Neuron (in vitro differentiated cells): ENCODE measurements around the gene GLP1R.
"Not testable (repeated sequence)": the region's sequence is repeated elsewhere in the genome, so short reads cannot be mapped to it uniquely, and the experiment has no call there.

ENCODE experiments used
- H2AFZ ChIP-seq: one replicate; pipeline ENCODE4 v1.6.1; 2013; ENCODE audit warnings: low read depth, mild to moderate bottlenecking, inconsistent platforms, low read length, moderate library complexity
- H3K27me3 ChIP-seq: one replicate; pipeline ENCODE4 v1.6.1; 2013; ENCODE audit warnings: low read length; ENCODE audit not compliant: insufficient read depth
- H3K36me3 ChIP-seq: one replicate; pipeline ENCODE4 v1.6.1; 2013; ENCODE audit warnings: low read length; ENCODE audit not compliant: insufficient read depth
- H3K4me1 ChIP-seq: one replicate; pipeline ENCODE4 v1.6.1; 2013; ENCODE audit warnings: low read length; ENCODE audit not compliant: insufficient read depth
- H3K4me3 ChIP-seq: 2 replicates; pipeline ENCODE4 v1.5.1; 2013; ENCODE audit warnings: mild to moderate bottlenecking, low read length, moderate library complexity
- H3K9me3 ChIP-seq: one replicate; pipeline ENCODE4 v1.6.1; 2013; ENCODE audit warnings: low read length

The GLP1R gene

DNA sequence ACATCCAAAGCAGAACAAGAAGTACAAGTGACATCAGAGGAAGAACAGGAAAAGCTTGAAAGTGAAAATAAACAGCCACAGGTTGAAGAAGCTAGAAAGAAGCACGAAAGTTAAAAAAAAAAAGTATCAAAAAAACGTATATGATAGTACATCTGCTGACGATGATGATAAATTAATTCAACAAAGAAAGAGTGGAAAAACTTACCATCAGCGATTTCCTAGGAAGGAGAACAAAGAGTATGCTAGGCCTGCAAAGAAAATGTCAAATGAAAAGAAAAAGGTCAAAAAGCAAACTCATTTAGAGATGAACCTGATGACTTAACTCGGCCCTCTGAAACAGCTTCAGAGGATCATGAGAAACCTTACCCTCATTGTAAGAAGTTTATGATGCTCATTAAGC, 62.7 kb downstream of the GLP1R start:
- peaks cover 16% of the 10 kb centered on the region for H3K4me1 ChIP-seq
- no peak overlapping the region for H2AFZ ChIP-seq
- peaks cover 6% of the 10 kb centered on the region for H3K36me3 ChIP-seq
- no peak overlapping the region for H3K4me3 ChIP-seq
- H3K9me3 ChIP-seq, result no peaks in the 10 kb centered on the region
- H3K27me3 ChIP-seq, result peaks cover 2% of the 10 kb centered on the region

DNA sequence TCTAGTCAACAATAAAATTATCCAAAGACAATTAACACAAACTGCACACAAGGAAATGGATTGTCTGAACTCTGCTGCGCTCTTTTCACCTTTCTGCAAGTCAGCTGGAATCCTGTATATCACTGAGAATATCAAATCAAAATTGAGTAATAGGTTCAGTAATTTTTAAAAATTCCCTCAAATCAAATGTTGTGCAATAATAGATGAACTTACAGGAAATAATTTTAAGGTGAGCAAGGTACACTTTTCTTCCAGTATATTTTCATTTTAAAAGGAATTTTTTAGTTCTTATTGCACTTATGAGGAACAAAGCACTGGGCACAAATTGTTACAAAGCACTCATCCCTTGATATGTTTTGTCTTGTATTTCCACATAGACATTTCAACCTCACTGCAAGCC, 65.2 kb downstream of the GLP1R start:
- Histone ChIP-seq H3K4me3 (peak overlapping the region; percentile 84), H3K9me3 (no peaks in the 10 kb centered on the region), H3K36me3 (peaks cover 1% of the 10 kb centered on the region), H2AFZ (peak overlapping the region; percentile 96), H3K27me3 (peaks cover 2% of the 10 kb centered on the region), H3K4me1 (peaks cover 16% of the 10 kb centered on the region)

DNA sequence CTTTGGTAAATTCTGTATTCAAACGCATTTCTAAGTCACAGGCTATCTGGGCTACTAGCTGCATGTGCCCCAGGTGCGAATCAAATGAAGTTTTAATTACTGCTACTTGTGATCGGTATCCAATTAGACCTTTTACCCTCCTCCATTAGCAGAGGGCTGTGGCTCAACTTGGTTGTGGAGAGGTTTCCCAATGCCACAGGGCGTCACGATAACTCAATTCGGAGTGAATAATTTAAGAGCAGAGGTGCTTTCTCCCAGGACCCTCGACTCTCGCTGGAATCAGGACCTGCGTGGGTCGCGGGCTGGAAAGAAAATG, 65.8 kb downstream of the GLP1R start:
- H3K36me3 ChIP-seq, result no peaks in the 10 kb centered on the region
- no peaks in the 10 kb centered on the region for H3K9me3 ChIP-seq
- H3K4me1 ChIP-seq, result peaks cover 16% of the 10 kb centered on the region
- H3K4me3 ChIP-seq, result peak overlapping the region; percentile 84
- H2AFZ ChIP-seq, result peak overlapping the region; percentile 96
- peaks cover 2% of the 10 kb centered on the region for H3K27me3 ChIP-seq

DNA sequence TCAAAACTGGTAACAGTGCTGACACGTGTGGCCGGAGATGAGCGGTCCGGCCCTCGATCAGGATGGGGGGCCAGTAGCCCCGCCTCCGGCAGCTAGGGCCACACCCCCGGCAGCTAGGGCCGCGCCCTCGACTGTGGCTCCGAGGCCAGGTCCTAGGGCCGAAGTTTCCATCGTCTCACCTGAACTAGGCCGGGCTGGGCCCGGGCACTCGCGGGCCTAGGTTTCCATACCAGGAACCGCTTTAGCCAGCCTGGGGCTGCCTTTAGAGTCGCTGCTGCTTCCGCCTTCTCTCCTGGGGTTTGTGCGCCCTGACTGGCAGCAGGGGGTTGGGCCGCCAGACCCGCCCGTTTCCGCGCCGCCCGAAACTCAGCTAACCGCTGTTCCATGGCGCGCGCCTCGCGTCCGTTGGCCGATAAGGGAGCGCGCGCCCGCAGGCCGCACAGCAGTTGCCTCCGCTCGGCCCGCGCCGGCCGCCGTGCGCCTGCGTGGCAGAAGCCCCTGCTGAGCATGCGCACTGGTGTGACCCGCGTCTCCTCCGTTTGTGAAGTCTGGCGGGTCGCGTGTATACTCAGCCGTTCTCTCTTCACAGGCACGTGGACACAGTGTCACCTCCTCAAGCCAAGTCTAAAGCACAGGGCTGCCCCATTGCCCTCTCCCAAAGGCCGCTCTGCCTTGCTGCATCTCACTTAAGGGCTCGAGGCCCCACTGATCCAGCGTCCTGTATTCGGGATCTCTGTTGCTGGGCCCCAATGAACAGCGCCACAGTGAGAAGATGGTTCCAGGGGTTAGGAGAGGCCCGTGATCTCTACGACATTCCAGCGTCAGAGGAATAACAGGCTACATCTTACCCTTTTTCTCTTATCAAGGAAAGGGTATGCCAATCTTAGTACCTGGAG, 66.4 kb downstream of the GLP1R start, which contains the start of gene SAYSD1:
Gene SAYSD1, minus strand, starts transcription at position 483 of the 896 bp plus-strand sequence. Its CDS starts 97 bp downstream, at position 386.
- Histone ChIP-seq H3K27me3 (peaks cover 2% of the 10 kb centered on the region), H3K9me3 (no peaks in the 10 kb centered on the region), H3K4me1 (peaks cover 16% of the 10 kb centered on the region), H3K36me3 (no peaks in the 10 kb centered on the region), H2AFZ (peak within 1 kb of the TSS; percentile 96), H3K4me3 (peak within 1 kb of the TSS; percentile 84)

DNA sequence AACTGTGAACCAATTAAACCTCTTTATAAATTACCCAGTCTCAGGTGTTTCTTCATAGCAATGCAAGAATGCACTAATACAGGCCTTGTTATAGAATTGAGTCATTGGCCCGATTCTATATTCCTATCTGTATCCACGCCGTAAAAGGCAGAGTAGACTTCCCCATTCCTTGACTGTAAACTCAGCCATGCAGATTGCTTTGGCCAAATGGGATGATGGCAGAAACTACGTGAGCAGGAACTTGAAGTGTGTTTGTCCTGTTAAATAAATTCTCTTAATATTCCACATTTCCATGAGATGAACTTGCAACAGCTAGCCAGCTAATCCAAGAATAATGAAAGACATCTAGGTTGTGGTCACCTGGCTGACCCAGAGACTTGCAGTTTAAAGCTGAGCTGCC, 70.3 kb downstream of the GLP1R start:
- no peaks in the 10 kb centered on the region for H3K36me3 ChIP-seq
- H3K4me1 ChIP-seq, result peaks cover 9% of the 10 kb centered on the region
- no peak overlapping the region for H3K4me3 ChIP-seq
- H2AFZ ChIP-seq, result no peak overlapping the region
- no peaks in the 10 kb centered on the region for H3K9me3 ChIP-seq
- peaks cover 14% of the 10 kb centered on the region for H3K27me3 ChIP-seq

DNA sequence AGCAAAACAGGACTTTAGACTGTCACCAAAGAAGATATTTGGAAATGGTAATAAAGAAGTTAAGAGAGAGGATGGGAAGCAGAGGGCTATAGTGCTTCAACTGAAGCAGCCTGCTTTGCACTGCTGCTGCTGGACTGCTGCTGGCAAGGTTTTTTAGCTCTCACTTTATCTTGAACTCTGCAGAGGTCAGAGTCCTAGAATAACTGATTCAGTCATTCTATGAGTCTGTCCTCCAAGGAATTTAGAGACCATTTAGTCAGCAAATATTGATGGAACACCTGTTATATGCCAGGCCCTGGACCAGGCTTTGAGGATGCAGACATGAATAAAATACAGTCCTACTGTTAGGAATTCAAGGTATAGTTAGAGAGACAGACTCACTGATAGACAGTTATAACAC, 75.5 kb downstream of the GLP1R start:
- no peak overlapping the region for H3K4me3 ChIP-seq
- H3K27me3 ChIP-seq, result peaks cover 12% of the 10 kb centered on the region
- H3K4me1 ChIP-seq, result no peaks in the 10 kb centered on the region
- H3K36me3 ChIP-seq, result no peaks in the 10 kb centered on the region
- no peaks in the 10 kb centered on the region for H3K9me3 ChIP-seq
- no peak overlapping the region for H2AFZ ChIP-seq

DNA sequence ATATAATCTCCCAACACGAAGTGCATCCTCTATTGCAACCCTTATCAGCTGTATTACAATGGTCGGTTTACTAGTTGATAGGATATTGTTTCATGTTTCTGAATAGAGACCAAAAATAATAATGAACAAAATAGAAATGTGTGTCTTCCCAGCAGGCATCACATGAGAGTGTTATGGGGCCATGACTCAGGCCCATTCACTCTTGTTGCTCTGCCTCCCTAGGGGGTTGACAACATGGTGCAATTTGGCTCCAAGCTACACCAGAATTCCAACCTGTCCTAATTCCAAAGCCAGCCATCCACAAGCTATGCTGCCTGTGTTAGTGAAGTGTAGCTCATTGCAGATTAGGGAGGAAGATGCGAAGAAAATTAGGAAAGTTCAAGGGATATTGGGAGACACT, 79.5 kb downstream of the GLP1R start:
- H3K4me3 ChIP-seq, result no peak overlapping the region
- H2AFZ ChIP-seq, result no peak overlapping the region
- no peaks in the 10 kb centered on the region for H3K36me3 ChIP-seq
- H3K27me3 ChIP-seq, result no peaks in the 10 kb centered on the region
- H3K4me1 ChIP-seq, result no peaks in the 10 kb centered on the region
- H3K9me3 ChIP-seq, result no peaks in the 10 kb centered on the region

DNA sequence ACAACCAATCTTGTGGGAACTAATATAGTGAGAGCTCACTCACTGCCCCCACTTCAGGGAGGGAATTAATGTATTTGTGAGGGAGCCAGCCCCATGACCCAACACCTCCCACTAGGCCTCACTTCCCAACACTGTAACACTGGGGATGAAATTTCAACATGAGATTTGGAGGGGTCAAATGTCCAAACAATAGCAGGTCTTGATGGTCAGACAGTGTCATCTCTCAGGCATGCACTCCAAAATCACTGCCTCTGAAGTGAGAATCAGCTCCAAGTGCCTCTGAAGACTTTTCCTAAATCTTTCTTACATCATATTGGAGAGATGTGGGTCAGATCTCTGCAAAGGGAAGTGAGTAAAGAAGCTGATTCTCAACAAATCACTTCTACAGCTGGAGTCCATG, 80.3 kb downstream of the GLP1R start:
- H3K9me3 ChIP-seq, result no peaks in the 10 kb centered on the region
- H3K4me1 ChIP-seq, result no peaks in the 10 kb centered on the region
- no peak overlapping the region for H3K4me3 ChIP-seq
- H3K36me3 ChIP-seq, result no peaks in the 10 kb centered on the region
- H2AFZ ChIP-seq, result no peak overlapping the region
- no peaks in the 10 kb centered on the region for H3K27me3 ChIP-seq

DNA sequence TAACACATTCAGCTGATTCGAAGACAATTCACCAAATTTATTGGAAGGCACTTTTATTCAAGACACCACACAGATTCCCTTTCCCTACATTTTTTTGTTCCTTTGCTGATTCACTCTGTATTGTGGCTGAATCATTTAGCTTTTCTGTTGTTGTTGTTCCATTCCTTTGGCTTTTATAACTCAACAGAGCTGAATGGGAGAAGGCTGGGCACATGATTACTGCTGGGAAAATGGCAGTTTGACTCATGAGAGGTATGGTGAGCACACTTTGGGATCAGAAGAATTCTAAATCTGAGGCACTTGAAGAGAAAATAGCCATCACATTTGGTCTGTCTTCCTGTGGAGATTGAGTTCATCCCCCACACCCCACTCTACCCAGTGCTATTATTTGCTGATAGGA, 82.1 kb downstream of the GLP1R start:
- Histone ChIP-seq H3K36me3 (no peaks in the 10 kb centered on the region), H2AFZ (no peak overlapping the region), H3K27me3 (no peaks in the 10 kb centered on the region), H3K4me1 (no peaks in the 10 kb centered on the region), H3K4me3 (no peak overlapping the region), H3K9me3 (no peaks in the 10 kb centered on the region)

DNA sequence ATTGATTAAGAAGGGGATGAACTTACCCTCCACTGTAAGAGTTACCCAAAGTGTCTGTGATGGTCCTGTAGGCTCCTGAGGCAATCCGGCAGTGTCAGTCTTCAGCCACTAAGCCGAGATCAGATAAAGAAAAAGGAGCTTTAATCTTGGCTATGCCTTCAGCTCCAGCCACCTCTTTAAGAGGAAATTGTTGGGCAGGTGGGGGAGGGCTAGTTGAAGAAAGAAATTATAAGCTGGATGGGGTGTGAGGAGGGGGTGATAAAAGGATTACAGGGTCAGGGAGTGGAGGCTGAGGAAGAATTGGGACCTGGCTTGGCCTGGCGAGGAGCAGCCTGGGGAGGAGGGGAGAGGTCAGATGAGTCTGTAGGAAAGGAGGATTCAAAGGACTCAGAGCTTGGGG, 86.2 kb downstream of the GLP1R start:
- H2AFZ ChIP-seq, H3K36me3 ChIP-seq, H3K27me3 ChIP-seq, H3K4me1 ChIP-seq, H3K9me3 ChIP-seq, H3K4me3 ChIP-seq: not testable (repeated sequence)

DNA sequence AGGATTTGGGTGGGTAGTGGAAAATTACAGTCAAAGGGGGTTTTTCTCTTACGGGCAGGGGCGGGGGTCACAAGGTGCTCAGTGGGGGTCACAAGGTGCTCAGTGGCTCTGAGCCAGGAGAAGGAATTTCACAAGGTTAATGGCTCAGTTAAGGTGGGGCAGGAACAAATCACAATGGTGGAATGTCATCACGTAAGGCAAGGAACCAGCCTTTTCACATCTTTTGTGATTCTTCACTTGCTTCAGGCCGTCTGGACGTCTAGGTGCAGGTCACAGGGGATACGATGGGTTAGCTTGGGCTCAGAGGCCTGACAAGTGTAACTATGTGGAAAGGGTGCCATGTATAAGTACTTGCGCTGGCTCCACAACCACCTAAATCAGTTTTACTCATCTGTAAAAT, 87.6 kb downstream of the GLP1R start:
- not testable (repeated sequence) for H3K27me3 ChIP-seq, H3K9me3 ChIP-seq, H2AFZ ChIP-seq, H3K4me3 ChIP-seq, H3K36me3 ChIP-seq, H3K4me1 ChIP-seq

DNA sequence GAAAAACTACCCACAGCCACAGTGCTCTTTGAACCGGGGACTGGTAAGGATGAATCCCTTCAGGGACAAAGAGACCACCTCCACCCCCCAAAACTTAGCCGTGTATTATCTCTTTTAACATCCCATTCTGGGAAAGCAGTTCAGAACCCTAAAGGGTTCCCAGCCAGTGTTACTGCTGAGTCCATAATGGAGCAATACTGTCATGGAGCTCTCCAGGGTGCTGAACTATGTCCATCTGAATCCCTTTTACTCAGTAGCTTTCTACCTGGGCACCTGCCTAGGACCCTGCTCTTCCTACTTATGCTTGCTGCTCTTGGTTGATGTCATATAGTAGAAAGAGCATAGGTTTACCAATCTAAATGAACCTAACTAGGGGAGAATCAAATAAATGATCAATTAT, 88.7 kb downstream of the GLP1R start:
- no peak overlapping the region for H2AFZ ChIP-seq
- H3K36me3 ChIP-seq, result no peaks in the 10 kb centered on the region
- no peak overlapping the region for H3K4me3 ChIP-seq
- no peaks in the 10 kb centered on the region for H3K9me3 ChIP-seq
- H3K4me1 ChIP-seq, result no peaks in the 10 kb centered on the region
- H3K27me3 ChIP-seq, result peaks cover 7% of the 10 kb centered on the region
